NCI-H1417 treated with DMSO at 0.1 percent for 48 hours (cell line): ENCODE measurements around the gene DMKN.

ENCODE experiments used
- DNase-seq: peaks from one replicate; lab custom pipeline; 2025; lab: John Stamatoyannopoulos, UW

The DMKN gene

GRCh38 chr19:35524181-35524837 is 10.9 kb upstream of the DMKN start:
- no peak for DNase-seq

- DNase-seq = no peak
Observed at GRCh38 chr19:35522745-35523327, 9.4 kb upstream of the DMKN start.

GRCh38 chr19:35521124-35521743 is 7.8 kb upstream of the DMKN start:
- no peak for DNase-seq

DNA sequence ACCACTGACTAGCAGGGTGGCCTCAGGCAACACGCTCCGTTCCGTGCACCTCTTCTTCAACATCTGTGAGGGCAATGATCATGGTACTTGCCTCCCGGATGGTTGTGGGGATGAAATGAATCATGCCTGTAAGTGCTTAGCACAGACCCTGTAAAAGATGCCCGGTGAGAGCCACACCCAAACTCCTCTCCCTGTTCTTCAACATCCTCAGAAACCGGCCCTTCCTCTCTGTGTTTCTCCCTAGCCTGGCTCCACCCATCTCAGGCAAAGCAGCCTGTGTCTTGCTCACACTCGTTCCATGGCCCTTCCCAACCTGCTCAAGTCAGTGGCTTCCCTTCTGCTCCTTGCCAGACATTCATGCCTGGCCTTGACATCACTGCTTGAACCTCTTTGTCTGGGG is 5.8 kb upstream of the DMKN start:
- DNase-seq = no peak

DNA sequence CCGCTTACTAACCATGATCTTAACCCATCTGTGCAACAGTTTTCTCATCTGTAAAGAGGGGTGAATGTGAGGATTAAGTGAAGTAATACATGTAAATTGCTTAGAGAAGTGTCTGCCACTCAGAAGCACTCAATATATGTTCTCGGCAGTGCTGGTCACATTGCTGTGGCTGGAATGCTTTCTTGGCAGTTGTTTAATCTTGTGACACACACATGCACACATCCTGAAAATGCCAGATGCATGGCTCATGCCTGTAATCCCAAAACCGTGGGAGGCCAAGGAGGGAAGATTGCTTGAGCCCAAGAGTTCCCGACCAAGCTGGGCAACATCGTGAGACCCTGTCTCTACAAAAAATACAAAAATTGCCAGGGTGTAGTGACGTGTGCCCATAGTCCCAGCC is 4.9 kb upstream of the DMKN start:
- DNase-seq = no peak

DNA sequence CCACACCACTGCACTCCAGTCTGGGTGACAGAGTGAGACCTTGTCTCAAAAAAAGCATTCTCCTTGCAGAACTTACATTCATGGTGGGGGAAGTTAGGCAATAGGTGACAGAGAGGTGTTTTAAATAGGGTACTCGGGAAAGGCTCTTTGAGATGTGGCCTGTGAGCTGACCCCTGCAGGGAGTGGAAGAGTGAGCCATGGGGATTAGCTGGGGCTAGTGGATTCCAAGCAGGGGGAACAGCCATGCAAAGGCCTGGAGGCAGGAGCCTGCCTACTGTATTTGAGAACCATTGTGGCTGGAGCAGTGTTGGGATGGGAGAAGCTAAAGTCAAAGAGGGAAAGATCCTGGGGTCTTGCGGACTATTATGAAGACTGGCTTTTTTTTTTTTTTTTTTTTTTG is 3.9 kb upstream of the DMKN start:
- DNase-seq = no peak

DNA sequence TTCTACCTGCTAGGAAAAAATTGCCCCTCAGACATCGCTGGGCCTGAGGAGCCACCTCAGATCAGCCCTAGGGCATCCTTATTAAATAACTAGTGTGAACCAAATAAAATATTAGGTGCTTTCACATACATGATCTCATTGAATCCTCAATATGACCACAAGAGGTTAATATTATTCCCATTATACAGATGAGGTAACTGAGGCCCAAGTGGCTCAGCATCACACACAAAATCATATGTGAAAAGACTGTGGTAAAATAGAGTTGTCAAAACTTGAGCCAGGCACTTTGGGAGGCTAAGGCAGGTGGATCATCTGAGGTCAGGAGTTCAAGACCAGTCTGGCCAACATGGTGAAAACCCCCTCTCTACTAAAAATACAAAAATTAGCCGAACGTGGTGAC is 2.9 kb upstream of the DMKN start:
- DNase-seq = no peak

GRCh38 chr19:35514282-35514809 is 897 bp upstream of the DMKN start:
- no peak for DNase-seq

DNA sequence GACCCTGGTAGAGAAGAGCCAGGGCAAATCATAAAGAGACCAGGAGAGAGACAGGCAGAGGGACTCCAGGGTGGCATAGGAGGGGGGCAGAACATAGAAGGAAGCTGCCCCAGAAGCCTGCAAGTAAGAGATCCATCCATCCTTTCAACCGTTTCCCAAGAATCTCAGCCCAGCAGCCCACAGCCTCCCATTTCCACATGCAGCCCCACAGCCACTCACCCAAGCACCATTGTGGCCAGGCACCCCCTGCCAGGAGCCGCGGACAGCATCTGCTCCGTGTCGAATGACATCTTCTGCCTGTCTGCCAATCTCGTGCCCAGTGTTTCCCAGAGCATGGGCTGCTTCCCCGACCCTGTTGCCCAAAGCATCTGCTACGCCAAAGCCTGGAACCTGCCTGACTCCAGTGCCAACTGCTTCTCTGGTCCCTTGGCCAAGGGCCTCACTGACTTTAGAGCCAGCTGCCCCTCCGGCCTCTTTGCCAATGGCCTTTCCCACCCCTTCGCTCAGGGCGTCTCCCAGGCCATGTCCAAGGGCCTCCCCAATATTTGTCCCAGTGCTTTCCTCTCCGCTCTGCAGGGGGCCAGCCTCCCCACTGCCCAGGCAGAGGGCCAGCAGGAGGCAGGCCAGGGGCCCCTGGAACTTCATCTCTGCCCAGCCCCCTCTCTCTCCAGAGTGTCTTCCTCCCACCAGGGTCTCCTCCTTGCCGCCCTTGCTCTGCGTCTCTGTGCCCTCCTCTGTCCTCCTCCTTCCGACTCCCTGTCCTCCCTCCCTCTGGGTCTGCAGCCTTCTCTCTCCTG is 420 bp downstream of the DMKN start:
- DNase-seq = no peak

GRCh38 chr19:35511337-35511736 is 2.1 kb downstream of the DMKN start:
- DNase-seq = no peak

GRCh38 chr19:35510626-35510964 is 2.9 kb downstream of the DMKN start:
- DNase-seq = no peak

DNA sequence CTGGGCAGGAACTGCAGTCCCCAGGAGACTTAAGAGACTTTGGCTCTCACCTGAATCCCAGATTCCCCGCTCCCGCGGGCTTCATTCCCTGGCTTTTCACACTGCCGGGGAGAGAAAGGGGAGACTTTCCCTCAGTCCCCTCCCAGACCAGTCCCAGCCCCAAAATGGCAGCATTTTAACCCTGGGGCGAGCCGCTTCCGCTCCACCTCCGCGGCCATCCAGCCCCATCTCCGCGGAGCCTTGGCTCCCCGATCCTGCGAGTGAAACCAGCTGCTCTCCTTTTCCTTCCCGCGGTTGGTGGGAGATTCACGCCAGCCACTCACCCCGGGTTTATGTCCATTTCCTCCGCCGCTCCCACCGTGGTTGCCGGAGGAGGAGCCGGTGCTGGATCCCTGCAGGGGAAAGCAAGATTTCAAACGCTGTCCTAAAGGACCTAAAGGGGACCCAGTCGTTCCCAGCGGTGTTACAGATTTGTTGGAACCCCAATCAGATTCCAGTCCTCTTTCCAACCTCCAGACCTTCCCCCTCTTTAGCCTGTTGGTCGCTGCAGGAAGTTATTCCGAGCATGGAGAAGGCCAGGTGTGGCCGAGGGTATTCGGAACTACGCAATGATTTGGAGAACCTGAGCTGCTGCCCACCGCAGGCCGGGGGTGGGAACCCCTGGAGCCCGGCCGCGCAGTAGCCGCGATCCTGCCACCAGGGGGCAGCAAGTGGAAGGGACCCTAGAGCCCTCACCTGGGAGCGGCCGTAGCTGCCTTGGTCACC is 3.4 kb downstream of the DMKN start:
- DNase-seq = no peak

DNA sequence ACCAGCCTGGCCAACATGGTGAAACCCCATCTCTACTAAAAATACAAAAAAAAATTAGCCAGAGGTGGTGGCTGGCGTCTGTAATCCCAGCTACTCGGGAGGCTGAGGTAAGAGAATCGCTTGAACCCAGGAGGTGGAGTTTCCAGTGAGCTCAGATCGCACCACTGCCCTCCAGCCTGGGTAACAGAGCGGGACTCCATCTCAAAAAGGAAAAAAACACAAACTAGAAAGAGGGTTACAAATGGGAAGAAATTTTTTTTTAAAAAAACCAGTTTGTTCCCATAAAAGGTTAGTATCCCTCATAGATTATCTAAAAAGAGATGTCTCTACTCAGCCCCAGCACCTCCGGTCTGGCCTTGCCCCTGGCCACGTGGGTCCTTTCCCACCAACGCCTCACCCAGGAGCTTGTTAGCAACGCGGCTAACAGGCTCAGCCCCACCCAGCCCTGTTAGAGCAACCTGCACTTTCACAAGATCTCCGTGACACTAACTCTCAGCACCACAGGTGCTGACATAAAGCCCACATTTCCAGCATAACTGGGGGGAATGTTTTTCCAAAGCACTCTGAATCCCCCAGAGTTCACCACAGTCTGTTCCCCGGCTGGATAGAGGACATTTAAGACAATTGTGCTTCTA is 4.3 kb downstream of the DMKN start:
- no peak for DNase-seq

- no peak for DNase-seq
Observed at GRCh38 chr19:35508129-35508528, 5.3 kb downstream of the DMKN start.

- DNase-seq = no peak
Observed at GRCh38 chr19:35507561-35507960, 5.9 kb downstream of the DMKN start.

- DNase-seq = no peak
Observed at GRCh38 chr19:35506011-35506410, 7.4 kb downstream of the DMKN start.

DNA sequence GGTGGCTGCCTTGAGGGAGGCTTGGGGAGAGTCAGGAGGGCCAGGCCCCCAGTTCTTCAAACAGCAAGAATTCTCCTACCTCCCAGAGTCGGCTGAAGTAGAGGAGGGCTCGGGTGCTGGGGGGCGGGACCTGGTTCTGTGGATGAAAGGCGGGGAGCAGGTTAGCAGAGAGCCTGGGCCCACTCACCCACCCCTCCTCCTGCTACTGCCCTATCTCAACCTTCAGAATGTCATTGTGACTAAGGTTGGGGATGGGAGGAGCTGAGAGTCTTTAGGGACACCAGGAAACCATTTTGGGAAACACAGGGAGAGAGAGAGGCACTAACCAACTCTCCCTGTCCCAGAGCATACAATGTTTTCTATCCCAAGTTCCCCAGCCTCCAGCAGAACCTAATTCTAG is 10.7 kb downstream of the DMKN start:
- DNase-seq = no peak

DNA sequence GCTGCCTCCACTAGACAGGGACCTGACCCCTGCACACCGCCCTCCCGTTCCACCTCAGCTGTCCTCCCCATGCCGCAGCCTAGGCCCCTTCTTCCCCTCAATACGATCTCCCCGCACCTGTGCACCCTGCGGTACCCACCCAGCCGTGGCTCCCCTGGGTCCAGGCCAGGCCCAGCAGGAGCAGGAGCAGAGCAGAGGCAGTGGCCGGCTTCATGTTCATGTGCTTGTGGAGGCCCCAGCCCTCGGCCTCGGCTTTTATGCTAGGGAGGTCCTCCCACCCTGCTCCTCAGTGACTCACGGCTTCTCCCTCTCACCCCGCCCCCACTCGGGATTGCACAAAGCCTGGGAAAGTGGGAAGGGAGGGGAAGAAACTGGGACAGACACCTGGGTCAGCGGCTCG is 11.8 kb downstream of the DMKN start:
- DNase-seq = no peak

DNA sequence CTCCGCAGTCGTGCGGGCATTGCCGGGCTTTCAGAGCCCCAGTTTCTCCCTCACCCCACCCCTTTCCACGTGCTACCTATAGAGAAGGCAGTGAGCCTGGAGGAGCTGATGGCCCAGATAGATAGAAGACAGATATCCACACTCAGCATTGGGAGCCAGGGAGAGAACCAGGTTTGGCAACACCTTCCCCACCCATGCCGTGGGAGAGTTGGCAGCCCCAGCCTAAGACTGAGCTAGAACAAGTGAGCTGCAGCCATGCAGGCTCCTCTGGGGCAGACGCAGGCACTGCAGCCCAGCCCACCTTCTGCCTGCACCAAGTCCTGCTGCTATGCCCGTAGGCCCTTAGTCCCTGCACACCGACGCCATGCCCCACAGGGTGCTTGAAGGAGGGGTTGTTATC is 12.8 kb downstream of the DMKN start:
- no peak for DNase-seq

DNA sequence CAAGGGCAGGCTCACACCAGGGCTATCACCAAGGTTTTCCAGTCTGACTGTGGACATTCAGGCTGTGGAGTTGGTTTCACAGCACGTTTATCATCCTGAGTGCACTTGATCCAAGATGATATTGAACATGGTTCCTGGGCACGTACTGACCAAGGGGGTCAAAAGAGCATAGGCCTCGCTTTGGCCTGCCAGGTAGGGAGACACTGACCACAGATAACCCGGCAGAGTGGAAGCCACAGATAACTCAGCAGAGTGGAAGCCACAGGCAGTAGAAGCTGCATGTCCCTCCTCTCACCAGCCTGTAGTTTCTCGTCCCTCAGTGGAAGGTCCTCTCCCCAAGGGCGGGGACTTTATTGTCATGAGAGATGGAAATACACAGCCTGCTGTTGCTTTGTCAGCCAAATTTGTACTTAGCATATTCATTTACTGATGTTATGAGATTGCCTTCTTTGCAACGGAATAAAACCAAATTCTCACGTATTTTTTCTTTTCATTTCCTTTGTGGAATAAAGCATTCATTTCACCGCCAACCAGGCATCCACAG is 14.4 kb downstream of the DMKN start:
- DNase-seq = no peak

GRCh38 chr19:35498220-35498619 is 15.2 kb downstream of the DMKN start:
- DNase-seq = no peak
